HCT116 (cell line): ENCODE measurements around the gene HDLBP. TPM values are rescaled to one million over a fixed set of nuclear protein-coding genes. Genes with fewer than 3 reads are reported as not detected.

Experiments used
- ATAC-seq: fragments of 200-7000 bp; cut with Tn5 transposase; 2 replicates; pipeline ENCODE4 v1.9.1; 2020; ENCODE audit warnings: mild to moderate bottlenecking, moderate library complexity
- BruUV-seq: library from RNA; stranded (reverse); fragments of 400-500 nt; replicated peaks from 2 replicates; lab custom pipeline; 2021; lab: Mats Ljungman, UMichigan
- CTCF ChIA-PET: fragments of 300-600 bp; sonication (Branson Sonifier 250); formaldehyde crosslinking; loops from one replicate; lab custom pipeline; 2021; ENCODE audit warnings: antibody characterized with exemption; lab: Charles Lee
- POLR2A ChIA-PET: fragments of 300-600, 350-600 bp; sonication (Branson Sonifier 250); formaldehyde crosslinking; loops from one replicate; lab custom pipeline; 2021; ENCODE audit warnings: antibody characterized with exemption; lab: Charles Lee
- RAD21 ChIA-PET, 2 experiments: fragments of 300-600 bp; sonication (Branson Sonifier 250); formaldehyde crosslinking; loops; one replicate each; lab custom pipeline; 2023; ENCODE audit warnings: low total read pairs in 2 of 2; ENCODE audit not compliant: uncharacterized antibody in 2 of 2, unreplicated experiment in 2 of 2, low non-redundant PET in 1 of 2; lab: Charles Lee
- DNase-seq: peaks from one replicate; pipeline ENCODE4 v3.0.0-alpha.2; 2010; ENCODE audit warnings: low read depth, low spot score
- H2AFZ ChIP-seq: fragments of 200-600 bp; shearing (Covaris generic), sonication (generic); 2 replicates; pipeline ENCODE4 v1.6.1; 2017; ENCODE audit warnings: low read depth, mixed run types, mixed read lengths, antibody characterized with exemption, low read length; ENCODE audit not compliant: poor library complexity, severe bottlenecking
- H3K27ac ChIP-seq: 2 replicates; pipeline ENCODE4 v1.5.1; 2012; ENCODE audit warnings: low read depth, low read length
- H3K27me3 ChIP-seq: fragments of 200-600 bp; sonication (generic); 2 replicates; pipeline ENCODE4 v1.6.1; 2016; ENCODE audit warnings: mixed run types, low read length, mixed read lengths; ENCODE audit not compliant: insufficient read depth
- H3K36me3 ChIP-seq, 2 experiments: fragments of 200-500 bp in 1 of 2; fragments of 200-600 bp in 1 of 2; sonication (Bioruptor generic) in 1 of 2; sonication (generic) in 1 of 2; 2 replicates each; pipeline versions ENCODE4 v1.5.1 to v1.6.1; 2014 to 2016; ENCODE audit warnings: low read length in 2 of 2, inconsistent platforms in 1 of 2, mixed read lengths in 1 of 2, mixed run types in 1 of 2; ENCODE audit not compliant: insufficient read depth in 2 of 2, control insufficient read depth in 1 of 2
- H3K4me1 ChIP-seq, 2 experiments: fragments of 200-600 bp in 1 of 2; sonication (generic) in 1 of 2; 2 replicates each; pipeline versions ENCODE4 v1.5.1 to v1.6.1; 2012 to 2017; ENCODE audit warnings: low read length in 2 of 2, inconsistent platforms in 1 of 2, mild to moderate bottlenecking in 1 of 2, mixed read lengths in 1 of 2, mixed run types in 1 of 2, moderate library complexity in 1 of 2; ENCODE audit not compliant: insufficient read depth in 2 of 2, control insufficient read depth in 1 of 2
- H3K4me2 ChIP-seq: fragments of 200-600 bp; sonication (generic); 2 replicates; pipeline ENCODE4 v1.6.1; 2017; ENCODE audit warnings: mixed run types, low read length, mixed read lengths
- H3K4me3 ChIP-seq, 2 experiments: fragments of 200-600 bp in 1 of 2; sonication (generic) in 1 of 2; replicated peaks in 1 of 2; 2 replicates each; pipeline ENCODE4 v1.5.1; 2011 to 2016; ENCODE audit warnings: low read length in 2 of 2, control low read depth in 1 of 2, low read depth in 1 of 2, mild to moderate bottlenecking in 1 of 2, mixed read lengths in 1 of 2, mixed run types in 1 of 2
- H3K79me2 ChIP-seq: fragments of 200-600 bp; sonication (generic); 2 replicates; pipeline ENCODE4 v1.6.1; 2017; ENCODE audit warnings: mild to moderate bottlenecking, mixed run types, low read length, moderate library complexity, mixed read lengths; ENCODE audit not compliant: insufficient read depth
- H3K9ac ChIP-seq: fragments of 200-600 bp; sonication (generic); 2 replicates; pipeline ENCODE4 v1.6.1; 2016; ENCODE audit warnings: low read length, mixed read lengths
- H3K9me2 ChIP-seq: fragments of 200-600 bp; sonication (generic), shearing (Covaris generic); 2 replicates; pipeline ENCODE4 v1.6.1; 2017; ENCODE audit warnings: mixed run types, mild to moderate bottlenecking, moderate library complexity; ENCODE audit not compliant: insufficient read depth
- H3K9me3 ChIP-seq, 2 experiments: fragments of 200-500 bp in 1 of 2; fragments of 200-600 bp in 1 of 2; sonication (Bioruptor generic) in 1 of 2; sonication (generic) in 1 of 2; 2 replicates each; pipeline ENCODE4 v1.6.1; 2014 to 2017; ENCODE audit warnings: low read length in 2 of 2, mixed read lengths in 2 of 2, inconsistent platforms in 1 of 2, low read depth in 1 of 2, mild to moderate bottlenecking in 1 of 2, mixed run types in 1 of 2, moderate library complexity in 1 of 2; ENCODE audit not compliant: control insufficient read depth in 1 of 2, insufficient read depth in 1 of 2
- H4K20me1 ChIP-seq: fragments of 200-600 bp; sonication (generic), shearing (Covaris generic); 2 replicates; pipeline ENCODE4 v1.6.1; 2017; ENCODE audit warnings: mixed run types, mild to moderate bottlenecking, moderate library complexity; ENCODE audit not compliant: insufficient read depth
- EZH2phosphoT487 ChIP-seq: fragments of 200-600 bp; IDR thresholded peaks from 2 replicates; pipeline ENCODE4 v1.6.1; 2018; ENCODE audit warnings: antibody characterized with exemption, borderline replicate concordance
- POLR2AphosphoS5 ChIP-seq: IDR thresholded peaks from 2 replicates; pipeline ENCODE4 v1.6.1; 2011; ENCODE audit warnings: mild to moderate bottlenecking, low read depth, low read length, moderate library complexity
- RAD21 ChIP-seq: IDR thresholded peaks from 2 replicates; pipeline ENCODE4 v1.6.1; 2012; ENCODE audit warnings: low read depth, mild to moderate bottlenecking
- intact Hi-C: fragments of 100-400 bp; cut with micrococcal nuclease; formaldehyde crosslinking; loops from 2 replicates; pipeline ENCODE4 v1.10.0; 2022
- total RNA-seq: library from RNA; stranded (reverse); gene quantifications from one replicate; pipeline ENCODE4 v1.2.1, GENCODE V29; 2021; ENCODE audit not compliant: unreplicated experiment
- TF ChIP-seq, protein P1 (sequence below), 3 experiments: fragments of 200-600 bp in 1 of 3; sonication (generic) in 1 of 3; IDR thresholded peaks in 2 of 3; conservative IDR thresholded peaks in 1 of 3; 2 replicates each; pipeline ENCODE4 v1.5.1; 2012 to 2017; ENCODE audit warnings: low read depth in 2 of 3, low read length in 2 of 3, antibody characterized with exemption in 1 of 3, borderline replicate concordance in 1 of 3, control low read depth in 1 of 3, mild to moderate bottlenecking in 1 of 3, mixed read lengths in 1 of 3, mixed run types in 1 of 3, moderate library complexity in 1 of 3; ENCODE audit not compliant: insufficient read depth in 1 of 3
- TF ChIP-seq, protein P2 (sequence below): IDR thresholded peaks from 2 replicates; pipeline ENCODE4 v1.6.1; 2012

HDLBP gene
- total RNA-seq, 1 experiment from 2014 or later: 462 TPM

DNA sequence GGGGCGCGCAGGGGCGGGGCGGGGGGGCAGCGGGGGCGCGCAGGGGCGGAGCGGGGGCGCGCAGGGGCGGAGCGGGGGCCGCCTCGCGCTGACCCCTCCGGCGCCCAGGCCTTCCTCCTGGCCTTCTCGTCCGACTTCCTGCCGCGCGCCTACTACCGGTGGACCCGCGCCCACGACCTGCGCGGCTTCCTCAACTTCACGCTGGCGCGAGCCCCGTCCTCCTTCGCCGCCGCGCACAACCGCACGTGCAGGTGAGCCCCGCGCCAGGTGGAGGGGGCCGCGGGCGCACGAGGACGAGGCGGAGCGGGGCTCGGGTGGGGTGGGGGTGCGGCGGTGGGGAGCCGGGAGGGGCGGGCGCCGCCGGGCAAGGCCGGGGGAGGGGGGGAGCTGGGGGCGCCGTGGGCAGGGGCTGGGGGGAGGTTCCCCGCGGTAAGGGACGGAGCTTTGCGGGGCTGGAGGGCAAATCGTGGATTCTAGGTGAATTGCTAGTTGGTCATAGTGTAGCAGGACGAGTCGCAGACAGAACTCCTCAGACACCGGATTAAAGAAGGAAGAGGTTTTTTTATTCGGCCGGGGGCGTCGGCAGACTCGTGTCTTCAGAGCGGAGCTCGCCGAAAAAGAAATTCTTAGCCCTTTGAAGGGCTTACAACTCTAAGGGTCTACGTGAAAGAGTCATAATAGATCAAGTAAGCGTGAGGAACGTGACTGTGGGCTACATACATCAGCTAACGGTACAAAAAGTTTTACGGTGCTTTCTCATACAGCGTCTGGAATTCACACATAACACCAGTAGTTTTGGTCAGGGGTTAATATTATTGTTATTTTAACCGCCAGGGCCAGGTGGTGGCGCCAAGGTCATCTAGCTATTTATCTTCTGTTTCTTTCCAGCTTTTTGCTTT is 97.1 kb downstream of the HDLBP start:
- BruUV-seq: no TSS peak
- peak overlapping the region; percentile 64 for H3K4me2 ChIP-seq
- H3K27me3 ChIP-seq: no peaks in the 10 kb centered on the region
- H3K27ac ChIP-seq: no peak overlapping the region
- no peaks in the 10 kb centered on the region for H3K79me2 ChIP-seq
- no peak for DNase-seq
- ChIA-PET CTCF (interaction anchor here (0.8 kb wide), 1 partner anchor 304 kb away, joined by 3 read pairs; no protein-coding TSS in a partner anchor), RAD21 (interaction anchor here in 1 of 2 experiments (0.6 kb wide), 1 partner anchor 83 kb away, joined by 3 read pairs; no protein-coding TSS in a partner anchor), POLR2A (interaction anchor here (0.6 kb wide), 1 partner anchor 180 kb away, joined by 3 read pairs; no protein-coding TSS in a partner anchor)
- H4K20me1 ChIP-seq: no peaks in the 10 kb centered on the region
- H3K4me1 ChIP-seq: peaks cover 7 to 9% of the 10 kb centered on the region in 2 experiments; a peak in 3 of 4 replicates
- TF ChIP-seq, protein P1, sequence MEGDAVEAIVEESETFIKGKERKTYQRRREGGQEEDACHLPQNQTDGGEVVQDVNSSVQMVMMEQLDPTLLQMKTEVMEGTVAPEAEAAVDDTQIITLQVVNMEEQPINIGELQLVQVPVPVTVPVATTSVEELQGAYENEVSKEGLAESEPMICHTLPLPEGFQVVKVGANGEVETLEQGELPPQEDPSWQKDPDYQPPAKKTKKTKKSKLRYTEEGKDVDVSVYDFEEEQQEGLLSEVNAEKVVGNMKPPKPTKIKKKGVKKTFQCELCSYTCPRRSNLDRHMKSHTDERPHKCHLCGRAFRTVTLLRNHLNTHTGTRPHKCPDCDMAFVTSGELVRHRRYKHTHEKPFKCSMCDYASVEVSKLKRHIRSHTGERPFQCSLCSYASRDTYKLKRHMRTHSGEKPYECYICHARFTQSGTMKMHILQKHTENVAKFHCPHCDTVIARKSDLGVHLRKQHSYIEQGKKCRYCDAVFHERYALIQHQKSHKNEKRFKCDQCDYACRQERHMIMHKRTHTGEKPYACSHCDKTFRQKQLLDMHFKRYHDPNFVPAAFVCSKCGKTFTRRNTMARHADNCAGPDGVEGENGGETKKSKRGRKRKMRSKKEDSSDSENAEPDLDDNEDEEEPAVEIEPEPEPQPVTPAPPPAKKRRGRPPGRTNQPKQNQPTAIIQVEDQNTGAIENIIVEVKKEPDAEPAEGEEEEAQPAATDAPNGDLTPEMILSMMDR (IDR thresholded peaks at IDR 0.05 in 2 of 3, conservative IDR thresholded peaks at IDR 0.05 in 1 of 3; ENCODE audit: borderline replicate concordance in 1 of 3, insufficient read depth in 1 of 3, low read depth in 2 of 3, low read length in 2 of 3): 0 out of 6 replicates have a peak, but pooled peaks of 2 of the 3 experiments have one; percentile 10 to 31
- TF ChIP-seq, protein P2, sequence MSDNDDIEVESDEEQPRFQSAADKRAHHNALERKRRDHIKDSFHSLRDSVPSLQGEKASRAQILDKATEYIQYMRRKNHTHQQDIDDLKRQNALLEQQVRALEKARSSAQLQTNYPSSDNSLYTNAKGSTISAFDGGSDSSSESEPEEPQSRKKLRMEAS: peak; percentile 67
- TF ChIP-seq EZH2phosphoT487: no peak
- peak; percentile 46; the same call in 1 of the 2 replicates for TF ChIP-seq RAD21
- no peak for TF ChIP-seq POLR2AphosphoS5
- no peaks in the 10 kb centered on the region for H3K9me3 ChIP-seq
- no peaks in the 10 kb centered on the region for H3K36me3 ChIP-seq
- H3K4me3 ChIP-seq: peak overlapping the region; percentile 32 to 39
- ATAC-seq: peak; percentile 48
- intact Hi-C loops: no loop called here
- no peaks in the 10 kb centered on the region for H3K9me2 ChIP-seq
- H2AFZ ChIP-seq: peak overlapping the region; percentile 60
- no peak overlapping the region for H3K9ac ChIP-seq
